Brain pericyte (primary cell): Measurements from ENCODE around the gene ETV5.
"Not testable (repeated sequence)": the region's sequence is repeated elsewhere in the genome, so short reads cannot be mapped to it uniquely, and the experiment has no call there.

ENCODE experiments used
- DNase-seq: peaks from one replicate; pipeline ENCODE4 v3.0.0-alpha.2; 2012; ENCODE audit warnings: low read depth, low spot score

ETV5 gene

GRCh38 chr3:186022931-186023330 lies 86.0 kb downstream of the ETV5 start:
- DNase-seq, result no peak

- DNase-seq, result peak; percentile 76
Observed at GRCh38 chr3:186021673-186022362, 87.1 kb downstream of the ETV5 start.

- DNase-seq, result not testable (repeated sequence)
Observed at GRCh38 chr3:186021250-186021649, 87.6 kb downstream of the ETV5 start.

- DNase-seq, result not testable (repeated sequence)
Observed at GRCh38 chr3:186019288-186019687, 89.6 kb downstream of the ETV5 start.

- DNase-seq, result no peak
Observed at GRCh38 chr3:186014866-186015265, 94.0 kb downstream of the ETV5 start.

- no peak for DNase-seq
Observed at GRCh38 chr3:186013312-186013711, 95.6 kb downstream of the ETV5 start.

GRCh38 chr3:186012137-186012536 lies 96.8 kb downstream of the ETV5 start:
- no peak for DNase-seq

- no peak for DNase-seq
Observed at GRCh38 chr3:186004671-186005070, 104.2 kb downstream of the ETV5 start.

GRCh38 chr3:186004209-186004608 lies 104.7 kb downstream of the ETV5 start:
- DNase-seq, result no peak

GRCh38 chr3:186003610-186004009 lies 105.3 kb downstream of the ETV5 start:
- no peak for DNase-seq

- no peak for DNase-seq
Observed at GRCh38 chr3:186002884-186003472, 105.9 kb downstream of the ETV5 start.

GRCh38 chr3:186001842-186002241 lies 107.0 kb downstream of the ETV5 start:
- DNase-seq, result no peak

- DNase-seq, result no peak
Observed at GRCh38 chr3:185999221-185999620, 109.7 kb downstream of the ETV5 start.

- no peak for DNase-seq
Observed at GRCh38 chr3:185998136-185998535, 110.8 kb downstream of the ETV5 start.

GRCh38 chr3:185997130-185997529 lies 111.8 kb downstream of the ETV5 start:
- DNase-seq, result no peak
